Stimulated activated CD4-positive, alpha-beta T cell treated with anti-CD3 and anti-CD28 coated beads, Interleukin-1b, Interleukin-23, amount 100 ng/mL, for 24 hours (primary cell): ENCODE measurements around the gene NDRG3.
"Not testable (repeated sequence)": the region's sequence is repeated elsewhere in the genome, so short reads cannot be mapped to it uniquely, and the experiment has no call there.

ENCODE experiments used
- DNase-seq, 4 experiments: peaks; one replicate each; pipeline ENCODE4 v3.0.0-alpha.2; 2020; ENCODE audit warnings: low read depth in 4 of 4, low spot score in 1 of 4

NDRG3 gene

GRCh38 chr20:36645998-36646397 lies 99.9 kb downstream of the NDRG3 start, which contains the start of gene SLA2:
TSS of gene SLA2 (minus strand) at chr20:36646196. CDS start at chr20:36641335, 4,861 bp downstream.
- peak in 3 of 4 experiments; percentile 28 to 52 (median 32) for DNase-seq

DNA sequence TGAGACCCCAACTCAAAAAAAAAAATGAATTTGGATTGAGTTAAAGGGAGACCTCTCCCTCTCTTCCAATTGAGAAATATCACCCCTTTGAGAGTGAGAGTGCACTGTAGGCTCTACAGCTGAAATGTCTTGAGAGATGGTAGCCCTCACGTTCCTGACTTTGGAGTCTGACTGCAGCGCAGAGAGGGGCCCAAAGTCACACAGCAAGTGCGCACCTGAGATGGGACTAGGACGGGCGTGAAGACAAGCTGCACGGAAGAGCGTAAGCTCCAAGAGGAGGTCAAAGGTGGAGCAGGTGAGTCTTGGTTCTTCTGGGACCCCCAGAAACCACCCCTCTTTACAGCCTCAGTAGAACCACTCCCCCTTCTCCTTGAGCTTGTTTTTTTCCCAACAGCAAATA lies 100.5 kb downstream of the NDRG3 start:
- DNase-seq: no peak

GRCh38 chr20:36644706-36645095 lies 101.2 kb downstream of the NDRG3 start:
- DNase-seq: peak in 3 of 4 experiments; percentile 25 to 42 (median 36)

- peak in 3 of 4 experiments; percentile 20 to 55 (median 37) for DNase-seq
Observed at GRCh38 chr20:36644032-36644705, 101.7 kb downstream of the NDRG3 start.

DNA sequence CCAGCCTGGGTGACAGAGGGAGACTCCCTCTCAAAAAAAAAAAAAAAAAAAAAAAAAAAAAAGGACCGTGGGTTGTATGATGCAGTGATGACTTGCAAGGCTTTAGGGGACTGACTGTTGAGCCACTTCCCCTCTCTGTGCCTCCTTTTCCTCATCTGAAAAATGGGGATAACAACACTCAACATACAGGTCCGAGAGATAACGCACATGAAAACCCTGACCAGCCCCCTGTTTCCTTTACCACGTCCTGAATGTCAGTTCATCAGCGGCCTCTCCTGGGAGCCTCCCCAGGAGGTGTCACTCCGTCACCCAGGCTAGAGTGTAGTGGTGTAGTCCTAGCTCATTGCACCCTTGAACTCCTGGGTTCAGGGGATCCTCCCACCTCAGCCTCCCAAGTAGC lies 103.8 kb downstream of the NDRG3 start:
- no peak for DNase-seq

DNA sequence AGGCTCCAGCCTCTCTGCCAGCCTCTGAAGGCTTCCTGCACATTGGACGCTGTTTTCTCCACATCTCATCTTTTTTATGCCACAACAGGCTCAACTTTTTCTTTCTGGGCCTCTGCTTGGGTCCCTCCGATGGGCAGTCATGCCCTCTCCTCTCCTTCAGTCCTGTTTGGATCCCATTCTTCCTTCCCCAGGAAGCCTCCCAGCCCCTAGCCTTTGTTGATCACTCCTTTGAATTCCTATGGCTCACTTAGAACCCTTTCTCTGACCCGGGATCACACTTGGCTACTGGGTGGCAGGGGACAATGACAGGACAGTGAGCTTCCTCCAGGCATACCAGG lies 104.4 kb downstream of the NDRG3 start:
- DNase-seq: no peak

DNA sequence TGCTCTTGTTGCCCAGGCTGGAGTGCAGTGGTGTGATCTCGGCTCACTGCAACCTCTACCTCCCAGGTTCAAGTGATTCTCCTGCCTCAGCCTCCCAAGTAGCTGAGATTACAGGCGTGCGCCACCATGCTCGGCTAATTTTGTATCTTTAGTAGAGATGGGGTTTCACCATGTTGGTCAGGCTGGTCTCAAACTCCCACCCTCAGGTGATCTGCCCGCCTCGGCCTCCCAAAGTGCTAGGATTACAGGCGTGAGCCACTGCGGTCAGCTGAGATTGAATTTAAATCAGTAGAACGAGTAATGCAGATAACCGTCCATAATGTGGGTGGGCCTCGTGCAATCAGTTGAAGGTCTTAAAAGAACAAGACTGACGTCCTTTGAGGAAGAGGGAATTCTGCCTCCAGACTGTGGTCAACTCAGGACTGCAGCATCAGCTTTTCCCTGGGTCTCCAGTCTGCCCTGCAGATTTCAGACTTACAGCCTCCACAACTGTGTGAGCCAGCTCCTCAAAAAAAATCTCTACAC lies 107.0 kb downstream of the NDRG3 start:
- not testable (repeated sequence) for DNase-seq

- no peak for DNase-seq
Observed at GRCh38 chr20:36634342-36634741, 111.5 kb downstream of the NDRG3 start.

DNA sequence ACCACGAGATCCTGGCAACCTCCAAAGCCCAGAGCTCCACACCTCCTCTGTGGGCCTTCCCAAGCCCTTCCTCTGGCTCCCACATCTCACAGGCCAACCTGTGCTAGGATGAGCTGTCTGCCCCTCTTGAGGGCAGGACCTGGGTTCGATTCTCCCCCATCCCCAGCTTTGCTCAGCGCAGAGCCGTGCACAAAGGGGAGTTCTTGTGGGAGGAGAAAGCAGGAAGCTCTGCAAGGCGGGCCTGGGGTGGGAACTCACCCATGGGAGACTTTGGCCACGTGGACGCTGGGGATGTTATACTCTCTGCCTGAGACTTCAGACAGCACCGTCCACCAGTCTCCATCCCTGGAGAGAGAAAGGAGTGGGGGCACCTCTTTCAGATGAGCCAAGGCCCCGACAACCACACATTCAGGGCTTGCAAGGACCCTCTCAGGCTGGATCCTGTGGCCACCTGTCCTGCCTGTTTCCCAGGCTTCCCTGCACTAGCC lies 112.6 kb downstream of the NDRG3 start:
- no peak for DNase-seq

- no peak for DNase-seq
Observed at GRCh38 chr20:36632487-36633284, 113.2 kb downstream of the NDRG3 start.

GRCh38 chr20:36632147-36632486 lies 113.8 kb downstream of the NDRG3 start:
- no peak for DNase-seq

DNA sequence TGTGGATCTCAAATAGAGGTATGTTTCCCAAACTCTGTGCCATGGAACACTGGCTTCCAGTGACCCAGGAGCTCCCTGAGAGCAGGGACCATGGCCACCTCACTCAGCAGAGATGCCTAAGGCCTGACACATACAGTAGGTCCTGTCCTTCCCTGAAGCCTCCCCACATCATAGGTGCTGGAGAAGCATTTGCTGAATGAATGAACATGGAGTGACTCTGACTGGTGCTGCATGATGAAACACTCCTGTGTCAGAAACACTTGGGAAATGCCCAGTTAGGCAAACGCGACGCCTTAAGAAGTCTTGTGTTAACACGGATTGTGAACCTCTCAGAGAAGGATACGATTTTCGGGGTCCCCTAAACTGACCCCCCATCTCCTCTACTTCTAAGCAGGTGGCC lies 114.2 kb downstream of the NDRG3 start:
- DNase-seq: no peak

GRCh38 chr20:36629719-36630681 lies 115.9 kb downstream of the NDRG3 start:
- no peak for DNase-seq

GRCh38 chr20:36628076-36628475 lies 117.8 kb downstream of the NDRG3 start:
- DNase-seq: no peak

DNA sequence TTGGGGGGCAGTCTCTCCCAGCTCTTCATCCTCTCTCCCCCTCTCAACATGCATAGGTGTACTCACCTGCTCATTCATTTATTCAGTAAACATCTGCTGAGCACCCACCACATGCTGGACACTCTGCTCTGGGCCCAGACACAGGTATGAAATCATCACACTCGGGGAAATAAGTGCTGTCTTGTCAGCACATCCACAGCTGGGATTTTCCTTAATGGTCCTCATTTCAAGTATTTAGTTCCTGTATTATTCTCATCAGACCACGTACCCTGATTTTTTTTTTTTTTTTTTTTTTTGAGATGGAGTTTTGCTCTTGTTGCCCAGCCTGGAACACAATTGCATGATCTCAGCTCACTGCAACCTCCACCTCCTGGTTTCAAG lies 121.0 kb downstream of the NDRG3 start:
- DNase-seq: no peak

DNA sequence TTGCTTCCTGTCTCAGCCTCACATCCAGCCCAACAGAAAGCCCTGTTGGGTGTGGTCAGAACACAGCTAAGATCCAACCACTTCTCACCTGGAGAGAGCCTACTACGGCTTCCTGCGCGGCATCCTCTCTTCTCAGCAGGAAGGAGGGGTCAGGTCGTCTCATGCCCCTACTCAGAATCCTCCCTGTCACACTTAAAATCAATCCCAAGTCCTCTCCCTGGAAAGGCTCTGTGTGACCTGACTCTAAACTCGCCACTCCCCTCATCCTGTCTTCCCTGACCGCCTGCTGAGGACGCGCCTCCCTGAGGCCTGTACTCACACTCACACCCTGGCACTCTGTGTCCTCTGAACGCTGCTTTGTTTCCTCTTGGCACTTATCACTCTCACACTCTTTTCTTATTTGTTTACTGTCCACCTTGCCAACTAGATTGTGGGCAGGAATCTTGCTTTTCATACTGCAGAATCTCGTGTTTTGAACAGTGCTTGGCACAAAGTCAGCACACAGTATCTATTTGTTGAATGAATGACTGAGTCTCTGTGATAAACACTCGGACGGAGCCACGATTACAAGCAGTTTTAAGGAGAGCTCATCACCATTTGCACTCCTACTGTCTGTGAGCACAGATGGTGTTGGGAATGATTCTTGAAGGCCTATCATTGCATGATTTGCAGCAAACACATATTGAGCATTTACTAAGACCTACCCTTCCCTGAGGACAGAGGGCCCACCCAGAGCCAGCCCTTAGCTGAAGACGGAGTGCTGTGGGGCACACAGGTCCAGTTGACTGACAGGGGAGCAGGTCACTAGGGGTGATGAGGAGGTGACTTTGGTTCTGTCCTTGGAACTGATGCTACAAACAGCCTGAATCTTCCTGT lies 121.6 kb downstream of the NDRG3 start:
- no peak for DNase-seq

DNA sequence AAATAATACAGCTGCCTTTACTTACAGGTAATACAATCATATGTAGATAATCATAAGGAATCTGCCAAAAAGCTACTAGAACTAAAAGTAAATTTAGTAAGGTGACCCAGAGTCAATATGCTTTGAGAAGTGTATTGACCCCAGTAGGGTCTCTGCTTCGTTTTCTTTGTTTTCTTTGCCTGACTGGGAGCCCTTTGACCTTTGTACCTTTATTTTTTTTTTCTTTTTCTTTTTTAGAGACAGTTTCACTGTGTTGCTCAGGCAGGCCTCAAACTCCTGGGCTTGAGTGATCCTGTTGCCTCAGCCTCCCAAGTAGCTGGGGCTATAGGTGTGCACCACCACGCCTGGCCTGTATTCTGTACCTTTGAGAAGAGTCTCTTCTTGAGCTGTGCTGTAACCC lies 122.4 kb downstream of the NDRG3 start:
- no peak for DNase-seq

DNA sequence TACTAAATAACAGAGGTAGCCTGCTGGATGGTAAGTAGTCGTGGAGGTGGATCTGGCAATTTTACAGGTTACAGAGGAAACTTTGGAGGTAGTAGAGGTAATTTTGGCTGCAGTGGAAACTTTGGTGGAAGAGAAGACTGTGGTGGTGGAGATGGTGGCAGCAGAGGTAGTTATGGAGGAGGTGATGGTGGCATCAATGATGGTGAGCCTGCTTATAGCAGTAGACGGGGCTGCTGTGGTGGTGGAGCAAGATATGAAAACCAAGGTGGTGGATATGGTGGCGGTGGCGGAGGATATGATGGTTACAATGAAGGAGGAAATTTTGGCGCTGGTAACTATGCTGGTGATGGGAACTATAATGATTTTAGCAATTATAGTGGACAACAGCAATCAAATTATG lies 125.0 kb downstream of the NDRG3 start:
- DNase-seq: no peak

GRCh38 chr20:36614781-36615557 lies 130.9 kb downstream of the NDRG3 start:
- DNase-seq: no peak
